GM19438 (cell line): ENCODE results near the gene H6PD.

Experiments
- ATAC-seq: cut with Tn5 transposase; IDR thresholded peaks from one replicate; pipeline ENCODE4 v1.9.1; 2021; ENCODE audit warnings: low read depth; ENCODE audit not compliant: unreplicated experiment

H6PD gene

DNA sequence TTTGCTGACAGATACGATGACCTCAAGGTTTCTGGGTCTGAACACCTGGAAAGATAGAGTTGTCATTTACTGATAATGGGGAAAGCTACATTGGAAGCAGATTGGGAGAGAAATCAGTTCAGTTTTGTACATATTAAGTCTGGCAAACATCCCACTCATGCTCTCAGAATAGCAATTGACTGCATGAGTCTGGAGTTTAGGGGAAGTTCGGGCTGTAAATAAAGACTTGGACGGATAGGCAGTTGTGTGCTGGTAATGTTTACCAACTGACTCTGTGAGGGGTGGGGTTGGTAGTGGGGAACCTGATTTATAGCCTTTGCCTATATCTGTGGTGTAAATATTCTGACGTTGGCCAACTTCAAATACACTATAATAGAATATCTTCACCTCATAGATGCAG, 4.0 kb downstream of the H6PD start:
- ATAC-seq, result no peak

DNA sequence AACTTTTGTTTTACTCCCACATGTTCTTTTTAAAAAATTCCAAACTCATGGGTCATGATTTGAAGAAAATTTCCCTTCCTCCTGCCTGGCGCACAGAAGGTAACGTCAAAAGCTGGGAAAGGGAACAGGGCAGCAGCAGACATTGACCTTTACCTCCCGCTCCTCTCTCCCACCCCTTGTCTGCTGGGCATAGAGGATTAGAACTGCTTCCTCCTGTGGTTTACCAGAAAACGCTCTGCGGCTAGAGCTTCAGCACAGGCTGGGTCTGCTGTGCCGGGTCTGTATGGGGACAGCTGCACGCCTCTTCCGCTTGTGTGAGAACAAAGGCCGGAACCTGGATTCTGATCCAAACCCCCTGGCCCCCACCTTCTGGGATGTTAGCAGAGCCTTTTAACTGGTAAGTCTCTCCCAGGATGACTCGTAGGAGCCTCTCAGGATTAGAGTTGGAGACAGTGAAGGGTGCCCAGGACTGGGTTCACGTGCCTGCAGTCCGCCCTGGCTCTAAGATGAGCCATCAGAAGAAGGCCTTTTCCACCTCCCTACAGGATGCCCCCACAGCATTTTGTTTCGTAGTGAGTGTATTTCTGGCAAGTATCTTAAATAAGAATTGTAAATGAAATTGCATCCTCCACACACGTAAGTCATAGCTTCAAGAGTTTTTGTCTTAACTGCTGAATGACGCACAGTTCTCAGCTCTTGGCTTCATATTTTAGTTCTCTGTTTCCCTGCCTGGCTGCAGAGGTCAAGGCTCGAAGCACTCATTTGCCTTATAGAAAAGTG, 5.2 kb downstream of the H6PD start:
- ATAC-seq, result no peak

DNA sequence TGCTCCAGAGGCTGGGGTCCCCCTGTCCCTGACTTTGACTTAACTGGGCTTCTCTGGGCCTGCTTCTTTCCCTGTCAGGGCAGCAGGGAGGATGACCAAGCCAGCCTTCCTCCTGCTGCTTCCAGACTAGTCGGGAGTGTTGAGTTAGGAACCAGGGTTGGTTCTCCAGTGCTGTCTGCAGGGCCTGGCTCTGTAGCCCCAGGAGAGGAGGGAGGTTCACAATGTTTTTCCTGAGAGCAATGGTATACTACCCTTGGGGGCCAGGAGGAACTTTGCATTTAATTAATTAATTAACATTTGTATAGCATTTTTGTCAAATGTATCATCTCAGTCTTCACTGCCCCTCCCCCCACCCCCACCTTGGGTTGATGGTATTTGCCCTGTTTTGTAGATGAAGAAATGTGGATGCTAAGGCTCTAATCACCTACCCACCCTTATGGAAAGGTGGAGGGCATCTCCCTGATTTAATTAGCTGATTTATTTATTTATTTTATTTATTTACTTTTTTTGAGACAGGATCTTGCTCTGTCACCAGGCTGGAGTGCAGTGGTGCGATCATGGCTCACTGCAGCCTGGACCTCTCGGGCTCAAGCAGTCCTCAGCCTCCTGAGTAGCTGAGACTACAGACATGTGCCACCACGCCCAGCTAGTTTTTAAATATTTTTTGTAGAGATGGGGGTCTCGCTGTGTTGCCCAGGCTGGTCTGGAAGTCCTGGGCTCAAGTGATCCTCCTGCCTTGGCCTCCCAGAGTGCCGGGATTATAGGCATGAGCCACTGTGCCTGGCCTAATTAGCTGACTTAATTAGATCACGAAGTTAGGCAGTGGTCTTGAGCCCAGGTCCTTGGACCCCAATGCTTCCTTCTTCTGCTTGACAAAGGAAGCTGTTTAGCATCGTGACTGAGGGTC, 6.6 kb downstream of the H6PD start:
- no peak for ATAC-seq

DNA sequence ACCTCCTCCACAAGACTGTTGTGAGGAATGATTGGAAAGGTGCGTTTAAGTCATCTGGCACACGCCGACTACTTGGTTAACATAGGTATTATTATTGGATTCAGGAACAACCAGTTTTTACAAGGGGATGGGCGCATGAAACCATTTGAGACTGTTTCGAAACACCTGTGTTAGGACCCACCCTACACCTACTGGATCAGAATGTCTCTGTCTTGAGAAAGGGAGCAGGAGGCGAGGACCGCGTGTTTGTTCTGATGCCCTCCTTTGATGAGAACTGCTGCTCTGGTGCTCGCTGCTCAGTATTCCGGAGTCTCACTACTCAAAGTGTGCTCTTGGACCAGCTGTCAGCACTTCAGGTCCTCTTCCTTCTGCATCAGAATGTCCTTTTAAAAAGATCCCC, 7.3 kb downstream of the H6PD start:
- ATAC-seq, result no peak

DNA sequence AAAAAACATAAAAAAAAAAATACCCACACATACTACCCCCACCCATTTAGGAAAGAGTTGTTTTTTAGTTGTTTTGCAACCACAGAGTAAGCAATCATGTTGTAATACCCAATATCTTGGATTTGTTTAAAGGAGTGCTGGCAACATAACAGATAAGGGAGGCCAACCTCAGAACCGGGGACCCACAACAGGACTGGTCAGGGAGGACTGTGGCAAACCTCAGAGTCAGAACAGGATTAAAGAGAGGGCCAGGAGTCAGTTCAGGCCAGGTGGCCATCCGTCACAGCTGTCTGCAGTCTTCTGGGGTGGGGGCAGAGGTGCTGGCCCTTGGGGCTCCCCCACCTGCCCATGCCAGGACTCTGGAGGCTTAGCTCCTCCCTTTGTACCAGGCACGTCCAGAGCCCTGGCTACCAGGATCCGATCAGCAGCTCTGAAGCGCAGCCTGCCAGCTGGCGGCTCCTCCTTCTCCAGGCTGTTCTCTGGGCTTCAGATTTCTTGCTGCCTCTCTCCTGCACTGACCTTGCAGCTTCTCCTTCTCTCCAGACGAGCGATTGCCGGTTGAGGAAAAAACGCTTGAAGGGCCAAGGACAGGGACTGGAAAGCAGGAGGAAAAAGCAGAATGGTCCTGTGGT, 7.9 kb downstream of the H6PD start:
- no peak for ATAC-seq

DNA sequence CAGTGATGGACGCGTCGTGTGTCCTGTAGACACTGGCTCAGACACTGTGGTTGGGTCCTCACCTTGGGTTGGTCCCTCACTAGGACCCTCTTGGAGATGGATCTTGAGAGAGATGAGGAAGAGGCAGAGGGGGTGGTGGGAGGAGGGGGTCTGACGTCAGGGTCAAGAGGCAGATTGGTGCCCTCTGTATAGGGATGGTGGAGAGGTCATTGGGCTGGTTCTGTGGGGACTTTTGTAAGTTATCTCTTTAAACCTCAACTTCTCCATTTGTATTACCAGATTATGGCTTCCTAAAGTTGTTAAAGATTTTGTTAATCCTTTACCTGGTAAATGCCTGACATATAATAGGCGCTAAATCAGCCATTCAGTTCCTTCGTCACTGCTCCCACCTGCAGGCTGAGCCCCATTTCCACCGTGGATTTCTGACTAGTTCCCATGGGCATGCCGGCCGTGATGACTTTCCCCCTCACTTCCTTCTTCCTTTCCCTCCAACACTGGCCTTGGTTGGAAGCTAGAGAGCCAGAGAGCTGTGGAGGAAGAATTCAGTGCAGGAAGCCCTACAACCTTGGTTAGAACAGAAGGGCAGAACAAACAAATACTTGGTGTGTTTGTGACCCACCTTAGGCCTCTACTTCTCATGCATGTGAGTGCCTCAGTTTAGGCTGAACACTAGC, 8.6 kb downstream of the H6PD start:
- ATAC-seq, result no peak

DNA sequence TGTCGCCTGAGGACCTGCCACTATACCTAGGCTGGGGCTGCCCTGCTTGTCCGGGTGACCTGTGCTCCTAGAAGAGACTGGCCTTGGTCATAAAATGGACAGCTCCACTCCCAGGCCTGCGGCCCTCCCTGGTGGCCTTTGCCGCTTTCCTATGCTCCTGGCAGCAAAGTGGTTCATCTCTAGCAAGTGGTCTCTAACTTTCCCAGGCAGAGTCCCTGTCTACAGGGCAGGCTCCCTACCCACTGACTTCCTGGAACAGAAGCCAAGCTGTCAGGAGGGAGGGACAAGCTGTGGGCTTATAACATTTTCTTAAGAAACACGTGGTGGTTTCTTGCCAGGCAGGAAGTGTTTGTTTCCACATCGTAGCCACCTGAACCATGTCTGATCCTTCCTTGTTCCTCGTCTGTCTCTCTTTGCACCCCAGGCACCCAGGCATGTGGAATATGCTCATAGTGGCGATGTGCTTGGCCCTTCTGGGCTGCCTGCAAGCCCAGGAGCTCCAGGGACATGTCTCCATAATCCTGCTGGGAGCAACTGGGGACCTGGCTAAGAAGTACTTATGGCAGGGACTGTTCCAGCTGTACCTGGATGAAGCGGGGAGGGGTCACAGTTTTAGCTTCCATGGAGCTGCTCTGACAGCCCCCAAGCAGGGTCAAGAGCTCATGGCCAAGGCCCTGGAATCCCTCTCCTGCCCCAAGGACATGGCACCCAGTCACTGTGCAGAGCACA, 10.1 kb downstream of the H6PD start:
- no peak for ATAC-seq

DNA sequence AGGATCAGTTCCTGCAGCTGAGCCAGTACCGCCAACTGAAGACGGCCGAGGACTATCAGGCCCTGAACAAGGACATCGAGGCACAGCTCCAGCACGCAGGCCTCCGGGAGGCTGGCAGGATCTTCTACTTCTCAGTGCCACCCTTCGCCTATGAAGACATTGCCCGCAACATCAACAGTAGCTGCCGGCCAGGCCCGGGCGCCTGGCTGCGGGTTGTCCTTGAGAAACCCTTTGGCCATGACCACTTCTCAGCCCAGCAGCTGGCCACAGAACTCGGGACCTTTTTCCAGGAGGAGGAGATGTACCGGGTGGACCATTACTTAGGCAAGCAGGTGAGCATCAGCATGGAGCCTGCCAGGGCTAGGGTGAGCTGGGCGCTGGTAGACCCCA, 10.7 kb downstream of the H6PD start:
- ATAC-seq, result no peak

DNA sequence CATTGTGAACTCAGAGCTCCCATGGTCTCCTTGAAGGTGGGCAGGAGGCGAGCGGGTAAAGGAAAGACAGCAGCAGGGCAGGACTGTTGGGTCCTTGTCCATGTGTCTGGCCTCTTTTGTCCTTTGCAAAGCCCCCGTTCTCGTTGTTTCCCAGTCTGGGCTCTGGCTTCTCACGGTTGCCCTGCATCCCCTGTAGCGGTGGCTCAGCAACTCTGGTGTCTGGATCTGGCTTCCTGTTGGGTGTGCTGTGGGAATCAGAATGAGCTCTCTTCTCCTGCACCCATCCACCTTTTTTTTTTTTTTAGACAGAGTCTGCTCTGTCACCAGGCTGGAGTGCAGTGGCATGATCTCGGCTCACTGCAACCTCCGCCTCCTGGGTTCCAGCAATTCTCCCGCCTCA, 11.1 kb downstream of the H6PD start:
- no peak for ATAC-seq

DNA sequence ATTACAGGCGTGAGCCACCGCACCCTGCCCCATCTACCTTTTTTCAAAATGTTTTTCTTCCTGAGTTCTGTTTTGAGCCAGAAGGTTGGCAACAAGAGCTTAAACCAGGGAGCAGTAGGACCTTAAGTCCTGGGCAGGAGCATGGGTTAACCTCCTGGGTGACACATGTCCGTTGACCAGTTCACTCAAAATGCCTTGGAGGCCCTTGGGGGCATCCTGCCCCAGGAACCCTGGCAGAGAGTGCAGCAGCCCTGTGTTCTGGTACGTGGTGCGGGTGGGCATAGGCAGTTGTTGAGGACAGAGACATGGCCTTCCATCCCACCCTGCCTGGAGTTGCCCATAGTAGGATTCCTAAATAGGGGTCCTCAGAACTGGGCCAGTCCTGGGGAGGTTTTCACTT, 11.6 kb downstream of the H6PD start:
- ATAC-seq, result no peak

DNA sequence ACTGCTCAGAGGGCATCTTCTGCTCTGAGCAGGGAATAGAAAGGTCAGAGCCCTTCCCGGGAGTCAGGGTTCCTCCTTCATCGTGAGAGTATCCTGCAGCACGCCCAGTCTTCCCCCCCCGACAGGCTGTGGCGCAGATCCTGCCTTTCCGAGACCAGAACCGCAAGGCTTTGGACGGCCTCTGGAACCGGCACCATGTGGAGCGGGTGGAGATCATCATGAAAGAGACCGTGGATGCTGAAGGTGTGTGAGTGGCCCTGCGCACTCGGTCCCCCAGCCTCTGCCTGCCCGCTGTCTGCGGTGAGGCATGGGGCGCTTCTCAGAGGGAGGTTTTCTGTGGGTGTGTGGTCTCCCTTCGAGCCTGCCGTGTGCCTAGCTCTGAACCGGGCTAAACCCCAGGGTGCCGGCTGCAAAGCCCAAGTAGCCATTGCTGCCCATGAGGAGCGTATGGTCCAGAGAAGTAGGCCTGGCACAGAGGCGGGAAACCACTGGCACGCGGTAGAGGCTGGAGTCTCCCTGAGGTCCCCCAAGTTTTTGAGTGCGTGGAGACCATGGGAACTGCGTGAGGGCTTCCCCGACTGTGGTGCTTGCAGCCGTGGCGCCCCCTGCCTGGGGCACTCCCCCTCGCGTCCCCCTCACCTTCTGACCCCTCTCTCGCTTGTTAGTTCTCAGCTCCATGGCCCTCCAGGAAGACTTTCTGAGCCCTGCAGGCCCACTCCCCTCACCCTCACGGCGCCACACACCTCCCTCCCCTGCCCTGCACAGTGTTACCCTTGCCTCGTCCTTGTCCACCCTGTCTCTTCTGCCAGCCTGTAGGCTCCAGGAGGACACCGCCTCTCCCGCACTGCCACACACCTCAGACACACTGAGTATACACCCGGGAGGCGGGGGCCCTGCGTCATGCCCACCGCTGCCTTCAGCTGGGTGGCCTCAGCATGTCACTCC, 12.5 kb downstream of the H6PD start:
- no peak for ATAC-seq

DNA sequence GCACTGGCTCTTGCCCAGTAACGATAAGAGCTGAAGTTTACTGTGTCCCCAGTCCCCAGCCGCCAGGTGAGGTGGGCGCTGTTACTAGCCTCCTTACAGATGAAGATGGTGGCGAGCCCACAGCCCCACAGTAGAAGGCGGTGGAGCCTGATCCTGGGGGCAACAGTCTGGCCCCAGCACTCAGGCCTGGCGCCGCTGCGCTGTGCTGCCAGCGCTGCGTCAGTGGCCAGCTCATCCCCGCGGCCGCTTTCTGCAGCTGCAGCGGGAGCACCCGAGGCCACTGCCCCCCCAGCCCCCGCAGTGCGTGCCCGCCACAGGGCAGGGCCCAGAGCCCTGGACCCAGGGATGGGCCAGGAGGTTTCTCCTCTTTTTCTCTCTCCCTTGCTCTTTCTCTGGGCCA, 13.3 kb downstream of the H6PD start:
- no peak for ATAC-seq

DNA sequence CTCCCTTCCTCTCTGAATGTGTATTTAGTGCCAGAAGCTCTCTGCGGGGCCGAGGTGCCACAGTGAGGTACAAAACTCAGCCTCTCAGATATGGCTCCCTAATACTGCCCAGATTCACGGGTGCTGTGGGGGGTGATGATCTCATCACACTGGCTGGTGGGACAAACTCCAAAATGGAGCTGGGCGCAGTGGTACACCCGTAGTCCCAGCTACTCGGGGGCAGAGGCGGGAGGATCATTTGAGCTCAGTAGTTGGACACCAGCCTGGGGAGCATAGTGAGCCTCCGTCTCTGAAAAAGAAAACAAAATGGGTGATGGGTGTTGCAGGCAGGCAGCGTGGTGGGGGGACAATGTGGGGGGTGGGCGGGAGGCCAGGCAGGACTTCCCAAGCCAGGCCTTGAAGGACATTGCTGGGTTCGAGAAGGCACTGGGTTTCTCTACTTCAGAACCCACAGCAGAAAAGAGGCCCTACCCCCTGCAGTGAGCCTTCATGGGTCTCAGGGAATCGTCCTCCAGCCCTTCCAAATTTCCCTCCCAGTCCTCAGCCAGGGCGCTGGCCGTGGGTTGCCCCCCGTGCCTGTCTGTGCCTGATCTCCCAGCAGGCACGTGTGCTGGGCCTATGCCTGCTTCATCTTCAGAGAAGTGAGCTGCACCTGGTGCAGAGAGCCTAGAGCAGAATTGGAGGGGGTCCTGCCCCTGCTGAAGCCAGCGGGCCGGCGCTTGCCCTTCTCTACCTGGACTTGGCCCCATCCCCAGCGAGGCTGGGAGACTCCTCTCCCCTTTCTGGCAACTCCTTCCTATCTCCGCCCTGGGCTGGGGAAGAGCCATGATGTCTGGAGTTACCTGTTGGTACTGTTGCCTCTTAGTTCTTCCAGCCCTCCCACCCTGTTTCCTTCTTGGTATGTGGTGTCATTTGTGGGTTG, 14.0 kb downstream of the H6PD start:
- ATAC-seq, result no peak

DNA sequence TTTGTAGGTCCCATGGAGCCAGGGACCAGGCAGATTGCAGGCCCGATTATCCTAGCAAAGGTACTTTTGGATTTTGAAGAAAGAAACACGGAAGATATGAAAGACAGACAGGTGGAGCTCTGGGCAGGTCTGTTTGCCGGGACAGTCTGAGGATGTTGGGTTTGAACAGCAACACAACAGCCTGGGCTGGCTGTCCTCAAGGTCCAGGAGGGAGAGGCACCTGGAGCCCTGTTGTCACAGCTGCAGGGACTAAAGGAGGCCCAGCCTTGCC, 14.6 kb downstream of the H6PD start:
- ATAC-seq, result no peak

DNA sequence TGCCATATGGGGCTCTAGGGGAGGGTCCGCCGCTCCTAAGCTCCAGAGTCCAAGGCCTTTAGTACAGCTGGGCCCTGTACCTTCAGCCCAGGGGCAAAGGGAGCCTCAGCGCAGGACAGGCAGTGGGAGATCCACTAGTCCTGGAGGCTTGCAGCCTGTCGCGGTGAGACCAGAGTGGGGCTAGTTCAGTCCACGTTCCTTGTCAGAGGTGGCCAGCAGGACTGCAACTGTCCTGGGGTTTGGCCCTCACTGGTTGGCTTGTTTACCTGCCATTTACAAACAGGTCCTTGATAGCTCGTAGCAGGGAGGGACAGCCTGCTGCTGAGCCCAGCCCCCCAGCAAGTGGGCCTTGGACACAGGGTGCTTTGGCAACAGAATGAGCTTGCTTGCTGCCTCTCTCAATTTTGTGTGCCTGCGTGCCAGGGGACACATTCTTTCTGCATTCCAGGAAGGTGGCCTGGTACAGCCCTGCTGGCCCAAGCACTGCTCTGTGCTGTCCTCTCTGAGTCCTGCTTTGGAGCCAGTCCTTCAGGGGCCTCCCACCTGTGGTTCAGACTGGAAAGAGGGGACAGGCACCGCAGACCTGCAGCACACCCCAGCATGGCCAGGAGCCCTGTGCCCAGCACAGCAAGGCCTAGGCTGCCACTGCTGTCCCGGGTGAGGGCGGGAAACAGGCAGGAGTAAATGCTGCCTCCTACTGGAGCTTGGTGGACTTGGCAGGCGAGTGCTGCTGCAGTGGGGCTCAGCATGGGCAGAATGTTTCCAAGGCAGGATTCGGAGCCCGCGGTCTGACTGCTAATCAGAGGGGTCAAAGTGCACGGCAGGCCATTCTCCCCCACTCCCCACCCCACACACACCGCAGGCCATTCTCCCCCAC, 15.2 kb downstream of the H6PD start:
- no peak for ATAC-seq

DNA sequence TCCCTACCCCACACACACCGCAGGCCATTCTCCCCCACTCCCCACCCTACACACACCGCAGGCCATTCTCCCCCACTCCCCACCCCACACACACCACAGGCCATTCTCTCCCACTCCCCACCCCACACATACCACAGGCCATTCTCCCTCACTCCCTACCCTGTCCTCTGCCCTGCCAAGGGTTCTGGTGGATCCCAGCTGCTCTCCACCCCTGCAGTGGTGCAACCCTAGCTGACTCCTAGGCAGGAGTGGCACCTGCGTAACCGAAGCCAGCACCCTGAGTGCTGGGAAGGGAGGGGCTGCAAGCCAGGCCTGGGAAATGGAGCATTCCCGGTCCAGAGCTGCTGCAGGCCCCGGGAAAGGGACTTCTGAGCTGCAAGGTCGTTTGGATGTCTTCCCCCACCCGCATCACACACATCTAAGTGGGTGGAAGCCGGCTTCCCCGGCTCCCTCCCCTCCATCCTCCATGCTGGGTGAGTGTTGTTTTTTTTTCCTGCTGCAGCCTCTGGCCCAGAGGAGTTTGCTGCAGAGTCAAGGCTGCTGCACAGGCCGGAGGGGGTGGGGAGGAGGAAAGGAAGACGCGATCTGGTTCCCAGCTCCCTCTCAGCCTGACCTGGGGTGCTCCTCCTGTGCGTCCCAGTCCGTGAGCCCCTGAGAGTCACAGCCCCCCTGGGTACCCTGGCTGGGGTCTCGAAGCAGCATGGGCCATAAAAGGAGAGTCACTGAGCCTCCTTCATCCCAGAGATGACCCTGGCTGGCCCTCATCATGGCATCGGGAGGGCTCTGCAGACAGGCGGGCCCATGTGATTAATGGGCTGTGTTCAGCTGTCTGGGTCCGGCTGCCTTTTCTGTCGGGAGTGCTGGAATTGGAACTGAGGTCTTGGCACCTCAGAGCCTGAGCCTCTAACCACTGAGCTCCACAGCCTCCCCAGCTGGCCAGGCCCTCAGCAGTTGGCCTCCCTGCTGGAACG, 16.1 kb downstream of the H6PD start:
- ATAC-seq, result no peak
